H54 (cell line): ENCODE measurements around the gene ALG11.
A peak's percentile ranks its signal among the peaks of the same experiment; 100 is the strongest.
"Not testable (repeated sequence)": the region's sequence is repeated elsewhere in the genome, so short reads cannot be mapped to it uniquely, and the experiment has no call there.

ENCODE experiments used
- DNase-seq: peaks from one replicate; pipeline ENCODE4 v3.0.0; 2011; ENCODE audit warnings: low spot score, mixed read lengths; ENCODE audit not compliant: insufficient read length
- FAIRE-seq: peaks from 3 replicates; lab custom pipeline; 2011; peaks lifted over from hg19 to GRCh38; lab: Jason Lieb, UNC
- POLR2A ChIP-seq: IDR thresholded peaks from 2 replicates; pipeline ENCODE4 v1.6.1; 2011; ENCODE audit warnings: low read depth, mild to moderate bottlenecking, low read length

The ALG11 gene

DNA sequence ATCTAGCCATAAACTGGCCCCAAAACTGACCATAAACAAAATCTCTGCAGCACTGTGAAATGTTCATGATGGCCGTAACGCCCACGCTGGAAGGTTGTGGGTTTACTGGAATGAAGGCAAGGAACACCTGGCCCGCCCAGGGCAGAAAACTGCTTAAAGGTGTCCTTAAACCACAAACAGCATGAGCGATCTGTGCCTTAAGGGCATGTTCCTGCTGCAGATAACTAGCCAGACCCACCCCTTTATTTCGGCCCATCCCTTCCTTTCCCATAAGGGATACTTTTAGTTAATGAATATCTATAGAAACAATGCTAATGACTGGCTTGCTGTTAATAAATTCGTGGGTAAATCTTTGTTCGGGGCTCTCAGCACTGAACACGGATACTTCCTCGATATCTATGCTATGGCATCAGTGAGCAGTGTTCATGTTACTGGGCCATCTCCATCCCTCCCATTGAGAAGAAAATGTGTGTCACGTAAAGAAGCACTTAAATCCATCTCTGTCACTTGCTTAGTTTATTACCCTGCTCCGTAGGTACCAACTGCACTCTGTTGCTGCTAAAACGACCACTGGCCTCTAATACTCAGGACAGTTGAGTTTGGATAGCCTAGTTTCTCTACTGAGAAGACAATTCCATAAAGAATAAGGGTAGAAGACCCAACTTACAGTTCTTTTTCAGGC, 6.2 kb upstream of the ALG11 start:
- no peak for TF ChIP-seq POLR2A
- FAIRE-seq = no peak
- no peak for DNase-seq

DNA sequence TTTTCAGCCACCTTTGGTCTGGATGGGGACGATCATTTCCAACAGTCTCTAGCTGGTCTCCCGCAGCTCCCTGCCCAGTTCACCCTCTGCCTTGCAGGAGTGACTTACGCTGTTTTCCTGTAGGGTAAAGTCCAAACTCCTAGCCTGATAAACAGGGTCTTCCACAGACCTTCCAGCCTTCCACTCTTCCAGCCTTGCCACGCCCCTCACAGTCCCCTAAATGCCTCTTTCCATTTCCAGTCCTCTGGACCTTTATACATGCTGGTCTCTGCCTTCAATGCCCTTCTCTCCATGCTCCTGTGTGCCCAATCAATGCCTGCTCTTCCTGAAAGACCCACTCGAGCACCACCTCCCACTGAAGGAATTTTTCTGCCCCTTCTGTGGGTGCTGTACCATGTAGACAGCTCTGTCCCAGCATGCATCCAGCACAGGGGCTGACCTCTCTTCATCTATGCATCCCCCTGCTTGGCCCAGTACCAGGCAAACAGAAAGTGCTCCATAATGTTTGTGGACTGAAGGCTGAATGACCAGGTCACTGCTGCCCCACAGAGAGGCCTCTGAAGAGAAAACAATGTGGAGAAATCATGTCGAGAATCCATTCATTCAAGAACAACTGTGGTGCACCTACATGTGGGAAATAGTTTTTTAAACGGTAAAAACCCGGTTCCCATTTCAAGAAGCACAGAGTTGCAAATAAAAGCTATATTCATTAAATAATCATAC, 5.5 kb upstream of the ALG11 start:
- DNase-seq (no peak), FAIRE-seq (no peak)
- no peak for TF ChIP-seq POLR2A

DNA sequence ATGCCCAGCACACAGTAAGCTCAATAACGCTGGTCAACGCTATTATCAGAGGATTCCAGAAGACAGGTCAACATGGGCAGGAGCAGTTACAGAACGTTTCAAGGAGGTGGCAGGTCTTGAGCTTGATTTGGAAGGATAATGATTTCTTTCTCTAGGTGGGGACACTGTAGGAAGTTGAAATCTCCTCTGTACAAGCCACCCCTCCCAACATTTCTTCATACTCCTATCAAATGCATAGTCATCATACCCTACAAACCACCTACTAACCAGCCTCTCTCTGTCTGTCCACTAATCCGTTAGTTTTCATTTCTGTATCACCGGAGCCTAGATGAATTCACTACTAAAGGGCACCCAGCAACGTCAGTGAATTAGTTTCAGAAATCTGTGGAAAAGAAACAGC, 2.3 kb upstream of the ALG11 start:
- FAIRE-seq (no peak), DNase-seq (no peak)
- no peak for TF ChIP-seq POLR2A

DNA sequence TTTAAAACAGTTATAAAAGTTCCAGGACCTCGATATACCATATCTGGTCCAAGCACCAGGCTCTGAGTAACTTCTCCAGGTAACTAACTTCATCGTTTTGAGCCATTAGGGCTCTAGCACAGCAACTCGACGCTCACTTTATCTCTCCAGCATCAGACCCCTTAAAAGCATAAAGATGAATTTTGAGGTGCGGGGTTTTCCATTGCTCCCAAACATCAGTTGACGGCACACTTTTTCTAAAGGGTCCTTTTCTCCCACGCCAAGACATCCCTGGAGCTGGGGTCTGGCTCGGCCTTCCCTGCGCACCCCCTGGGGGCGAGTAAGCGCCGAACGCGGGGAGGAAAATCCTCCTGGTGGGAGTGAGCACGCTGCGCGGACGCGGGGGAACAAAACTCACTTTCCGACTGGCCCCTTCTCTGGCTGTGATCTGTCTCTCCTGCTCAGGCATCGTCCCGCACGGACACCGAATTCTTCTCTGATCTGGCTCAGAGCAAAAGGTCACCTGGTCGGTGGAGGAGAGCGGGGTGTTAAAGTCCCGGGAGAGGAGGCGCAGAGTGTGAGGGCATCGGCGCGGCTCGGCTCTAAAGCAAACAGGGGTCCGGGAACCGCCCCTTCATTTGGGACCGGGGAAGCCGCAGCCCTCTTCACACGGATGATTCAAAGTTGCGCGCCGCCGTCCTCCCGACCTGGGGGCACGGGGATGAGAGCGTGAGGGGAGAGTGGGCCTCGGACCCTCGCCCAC, 1.1 kb upstream of the ALG11 start, which contains the start of gene ATP7B:
Gene ATP7B (minus strand): TSS at position 561 of the 742 bp plus-strand sequence. CDS start 113 bp downstream, at position 448.
- DNase-seq (peak; percentile 13), FAIRE-seq (no peak)
- no peak for TF ChIP-seq POLR2A

DNA sequence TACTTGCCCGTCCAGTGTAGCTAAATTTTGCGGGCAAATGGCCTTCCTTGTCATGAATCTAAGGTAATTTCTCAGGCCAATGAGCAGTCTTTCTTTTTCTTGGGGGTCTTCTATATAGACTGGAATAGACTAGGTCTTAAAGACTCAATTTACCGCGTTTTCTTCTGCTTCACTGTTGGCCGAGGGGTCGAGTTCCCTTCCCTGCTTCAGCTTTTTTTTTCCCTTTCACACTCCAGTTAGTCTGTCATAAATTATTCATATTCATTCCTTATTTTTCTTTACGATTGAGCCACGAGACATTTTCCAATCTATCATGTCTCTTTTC, 276 bp downstream of the ALG11 start:
- no peak for TF ChIP-seq POLR2A
- FAIRE-seq (no peak), DNase-seq (no peak)

DNA sequence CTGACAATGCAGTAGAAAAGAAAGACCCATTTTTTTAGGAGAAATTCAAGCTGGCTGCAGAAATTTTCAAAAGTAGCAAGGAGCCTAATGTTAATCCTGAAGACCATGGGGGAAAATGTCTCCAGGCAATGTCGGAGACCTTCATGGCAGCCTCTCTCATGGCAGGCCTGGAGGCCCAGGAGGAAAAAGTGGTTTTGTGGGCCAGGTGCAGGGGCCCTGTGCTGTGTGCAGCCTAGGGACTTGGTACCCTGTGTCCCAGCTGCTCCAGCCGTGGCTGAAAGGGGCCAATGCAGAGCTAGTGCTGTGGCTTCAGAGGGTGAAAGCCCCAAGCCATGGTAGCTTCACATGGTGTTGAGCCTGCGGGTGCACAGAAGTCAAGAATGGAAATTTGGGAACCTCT, 4.1 kb downstream of the ALG11 start:
- TF ChIP-seq POLR2A = no peak
- DNase-seq (no peak), FAIRE-seq (no peak)

DNA sequence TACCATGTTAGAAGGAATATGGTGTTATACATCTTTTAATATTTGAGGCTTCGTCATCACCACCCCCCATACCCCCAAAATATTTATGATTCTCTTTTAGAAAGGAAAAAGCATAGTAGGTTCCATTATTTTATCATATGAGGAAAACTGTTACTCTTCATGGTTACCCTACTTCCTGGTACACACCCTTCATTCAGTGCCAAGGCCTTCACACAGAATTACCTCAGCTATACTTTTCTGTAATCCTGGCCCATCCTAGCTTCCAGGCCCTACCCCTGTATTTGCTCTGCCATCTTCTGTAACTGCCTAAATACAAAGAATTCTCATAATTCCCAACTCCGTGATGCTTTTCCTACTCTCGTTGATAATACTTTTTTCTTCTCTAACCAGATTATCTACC, 8.0 kb downstream of the ALG11 start:
- DNase-seq (no peak), FAIRE-seq (no peak)
- TF ChIP-seq POLR2A = no peak

DNA sequence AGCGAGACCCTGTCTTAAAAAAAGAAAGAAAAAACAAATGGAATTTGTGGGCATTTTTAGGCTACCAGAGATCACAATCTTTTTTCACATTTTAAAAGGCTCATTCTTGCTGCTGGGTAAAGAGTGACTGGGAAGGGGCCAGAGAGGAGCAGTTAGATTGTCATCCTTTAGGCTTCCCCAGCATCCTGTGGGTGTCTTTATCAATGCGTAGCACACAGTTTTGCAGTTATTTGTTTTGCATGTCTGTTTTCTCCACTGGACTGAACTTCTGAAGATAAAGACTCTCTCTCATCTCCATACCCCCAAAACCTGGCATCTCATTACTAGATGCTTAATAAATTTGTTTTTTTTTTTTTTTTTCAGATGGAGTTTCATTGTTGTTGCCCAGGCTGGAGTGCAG, 10.2 kb downstream of the ALG11 start:
- DNase-seq (no peak), FAIRE-seq (no peak)
- no peak for TF ChIP-seq POLR2A

DNA sequence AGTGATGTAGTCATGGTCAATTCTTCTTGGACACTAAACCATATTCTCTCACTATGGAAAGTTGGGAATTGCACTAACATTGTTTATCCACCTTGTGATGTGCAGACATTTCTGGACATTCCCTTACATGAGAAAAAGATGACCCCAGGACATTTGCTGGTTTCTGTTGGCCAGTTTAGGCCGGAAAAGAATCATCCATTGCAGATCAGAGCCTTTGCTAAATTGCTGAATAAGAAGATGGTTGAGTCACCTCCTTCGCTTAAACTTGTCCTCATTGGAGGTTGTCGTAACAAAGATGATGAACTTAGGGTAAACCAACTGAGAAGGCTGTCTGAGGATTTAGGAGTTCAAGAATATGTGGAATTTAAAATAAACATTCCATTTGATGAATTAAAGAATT, 12.3 kb downstream of the ALG11 start, which contains the start of gene UTP14C:
Gene UTP14C (plus strand): TSS at position 211 of the 400 bp plus-strand sequence. CDS start 4,114 bp downstream, outside the sequence.
- DNase-seq = no peak
- FAIRE-seq = no peak
- TF ChIP-seq POLR2A = no peak

DNA sequence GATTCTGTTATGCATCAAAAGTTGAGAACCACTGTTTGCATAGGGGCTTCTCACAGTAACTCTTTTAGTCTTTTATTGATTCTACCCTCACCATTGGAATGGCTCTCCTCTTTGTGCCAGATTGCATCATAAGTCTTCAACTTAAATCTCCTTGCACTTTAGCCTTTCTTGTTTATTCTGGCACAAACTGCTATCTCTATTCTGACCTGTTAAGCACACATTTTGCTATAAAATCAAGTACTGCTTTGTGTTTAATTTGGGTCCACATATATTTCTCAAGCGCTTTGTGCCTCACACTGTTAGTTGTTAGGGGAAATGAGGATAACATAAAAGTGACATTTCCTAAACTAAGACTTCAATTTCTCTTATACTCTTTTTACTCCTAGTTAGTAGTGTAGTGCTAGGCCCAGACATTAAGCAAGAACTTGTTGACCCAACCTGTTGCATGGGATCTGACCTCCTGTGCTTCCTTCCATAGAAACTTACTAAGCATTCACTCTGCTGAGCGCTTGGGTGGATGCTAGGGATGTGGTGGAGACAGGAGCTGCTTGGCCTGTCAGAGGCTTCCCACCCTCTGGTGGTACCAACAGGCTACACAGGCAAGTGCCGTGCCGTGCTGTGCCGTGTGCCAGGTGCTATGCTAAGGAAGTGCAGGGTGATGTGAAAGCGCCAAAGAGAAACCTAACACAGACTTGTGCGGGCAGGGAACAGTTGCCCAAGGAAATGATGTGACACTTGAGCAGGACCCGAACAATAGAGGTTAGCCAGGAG, 13.5 kb downstream of the ALG11 start:
- no peak for DNase-seq
- no peak for FAIRE-seq
- no peak for TF ChIP-seq POLR2A

DNA sequence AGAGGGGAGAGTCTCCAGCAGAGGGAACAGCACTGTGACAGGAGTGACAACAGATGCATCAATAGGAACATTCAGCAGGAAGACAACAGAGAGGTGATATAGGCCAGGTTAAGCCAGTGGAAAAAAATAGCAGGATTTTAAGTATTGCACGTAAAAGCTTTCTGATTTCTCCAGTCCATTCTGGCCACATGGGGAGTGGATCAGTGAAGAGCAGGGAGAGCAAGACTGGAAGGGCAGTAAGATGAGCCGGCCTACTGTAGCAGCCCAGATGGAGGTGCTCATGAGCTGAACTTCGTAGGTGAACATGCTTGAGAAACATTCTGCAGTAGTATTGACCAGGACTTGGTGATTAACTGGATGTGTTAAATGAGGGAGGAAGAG, 14.0 kb downstream of the ALG11 start:
- DNase-seq = no peak

DNA sequence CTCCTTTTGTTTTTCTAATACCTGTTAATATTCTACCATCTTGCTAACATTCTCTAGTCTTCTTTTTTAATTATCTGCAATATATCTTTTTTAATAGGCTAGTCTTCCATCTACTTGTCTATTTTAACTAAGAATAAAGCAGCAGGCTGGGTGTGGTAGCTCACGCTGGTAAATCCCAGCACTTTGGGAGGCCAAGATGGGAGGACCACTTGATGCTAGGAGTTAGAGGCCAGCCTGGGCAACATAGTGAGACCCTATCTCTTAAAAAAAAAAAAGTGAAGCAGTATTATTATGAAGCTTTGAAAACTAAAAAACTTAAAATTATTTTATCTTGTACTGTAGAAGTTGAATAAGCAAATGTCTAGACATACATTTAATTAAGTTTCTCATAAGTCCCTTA, 15.6 kb downstream of the ALG11 start:
- TF ChIP-seq POLR2A = no peak
- FAIRE-seq = no peak
- no peak for DNase-seq

More for the DNA sequence above, 14.0 kb downstream of the ALG11 start:
- no peak for TF ChIP-seq POLR2A
- FAIRE-seq = no peak

DNA sequence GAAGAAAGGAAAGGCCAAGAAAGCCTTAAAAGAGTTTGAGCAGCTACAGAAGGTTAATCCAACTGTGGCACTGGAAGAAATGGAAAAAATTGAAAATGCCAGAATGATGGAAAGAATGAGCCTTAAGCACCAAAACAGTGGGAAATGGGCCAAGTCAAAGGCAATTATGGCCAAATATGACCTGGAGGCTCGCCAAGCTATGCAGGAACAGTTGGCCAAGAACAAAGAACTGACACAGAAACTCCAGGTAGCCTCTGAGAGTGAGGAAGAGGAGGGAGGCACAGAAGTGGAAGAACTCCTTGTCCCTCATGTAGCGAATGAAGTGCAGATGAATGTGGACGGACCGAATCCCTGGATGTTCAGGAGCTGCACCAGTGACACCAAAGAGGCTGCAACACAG, 17.4 kb downstream of the ALG11 start:
- no peak for DNase-seq
- FAIRE-seq = no peak
- TF ChIP-seq POLR2A = no peak

DNA sequence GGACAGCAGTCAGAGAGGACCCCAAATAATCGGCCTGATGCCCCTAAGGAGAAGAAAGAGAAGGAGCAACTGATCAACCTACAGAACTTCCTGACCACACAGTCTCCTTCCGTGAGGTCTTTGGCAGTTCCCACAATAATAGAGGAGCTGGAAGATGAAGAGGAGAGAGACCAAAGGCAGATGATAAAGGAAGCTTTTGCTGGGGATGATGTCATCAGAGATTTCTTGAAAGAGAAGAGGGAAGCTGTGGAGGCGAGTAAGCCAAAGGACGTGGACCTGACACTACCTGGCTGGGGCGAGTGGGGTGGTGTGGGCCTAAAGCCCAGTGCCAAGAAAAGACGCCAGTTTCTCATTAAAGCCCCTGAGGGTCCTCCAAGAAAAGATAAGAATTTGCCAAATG, 18.2 kb downstream of the ALG11 start:
- FAIRE-seq, DNase-seq: not testable (repeated sequence)
